ENCODE data around the gene RMC1.
"Not testable (repeated sequence)": the region's sequence is repeated elsewhere in the genome, so short reads cannot be mapped to it uniquely, and the experiment has no call there.

The RMC1 gene

DNA sequence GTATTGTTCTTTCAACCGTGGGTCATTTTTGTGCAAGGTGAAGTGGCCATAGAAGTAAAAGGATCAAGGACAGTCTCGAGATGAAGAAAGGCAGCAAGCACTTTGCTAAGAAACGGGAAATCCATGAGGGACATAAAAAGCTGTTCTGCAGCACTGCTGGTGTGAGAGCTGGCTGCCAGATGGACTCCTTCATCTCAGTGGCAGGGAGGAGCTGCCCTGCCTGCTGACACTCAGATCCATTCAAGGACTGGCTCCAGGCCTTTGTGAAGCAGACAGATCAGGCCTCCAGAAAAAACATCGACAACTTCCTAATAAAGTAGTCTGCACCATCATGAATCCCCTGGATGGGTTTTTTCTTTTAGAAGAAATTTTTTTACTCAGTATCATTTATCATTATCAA is 29.5 kb downstream of the RMC1 start:
- no peak for DNase-seq (ENCODE audit: low spot score)

- DNase-seq (ENCODE audit: low spot score) = no peak
Measured at GRCh38 chr18:23534276-23534675, 31.0 kb downstream of the RMC1 start.

- no peak for DNase-seq (ENCODE audit: low spot score)
Measured at GRCh38 chr18:23536204-23536603, 32.9 kb downstream of the RMC1 start.

- no peak for DNase-seq (ENCODE audit: low spot score)
Measured at GRCh38 chr18:23537274-23537673, 34.0 kb downstream of the RMC1 start.

- no peak for DNase-seq (ENCODE audit: low spot score)
Measured at GRCh38 chr18:23538001-23538400, 34.7 kb downstream of the RMC1 start.

GRCh38 chr18:23538870-23539269 is 35.6 kb downstream of the RMC1 start:
- no peak for DNase-seq (ENCODE audit: low spot score)

DNA sequence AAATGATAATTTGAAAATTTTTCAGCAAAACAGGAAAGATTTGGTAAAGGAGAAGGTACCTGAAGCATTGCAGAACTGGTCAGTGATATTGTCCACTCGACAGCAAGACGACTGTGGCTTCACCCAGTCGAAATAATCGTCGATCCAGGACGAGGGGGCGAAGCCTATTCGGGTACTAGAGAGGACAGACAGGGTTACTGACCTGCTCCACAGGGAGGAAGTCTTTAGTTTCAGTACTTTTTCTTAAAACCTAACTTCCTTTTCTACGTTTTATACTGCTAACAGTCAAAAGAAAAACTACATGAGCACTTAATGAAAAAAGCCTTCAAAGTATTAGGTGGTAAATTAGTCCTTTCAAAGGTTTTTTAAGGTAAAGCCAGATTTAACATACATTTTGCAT is 36.0 kb downstream of the RMC1 start:
- no peak for DNase-seq (ENCODE audit: low spot score)

- no peak for DNase-seq (ENCODE audit: low spot score)
Measured at GRCh38 chr18:23539911-23540525, 36.7 kb downstream of the RMC1 start.

- no peak for DNase-seq (ENCODE audit: low spot score)
Measured at GRCh38 chr18:23540867-23541266, 37.6 kb downstream of the RMC1 start.

DNA sequence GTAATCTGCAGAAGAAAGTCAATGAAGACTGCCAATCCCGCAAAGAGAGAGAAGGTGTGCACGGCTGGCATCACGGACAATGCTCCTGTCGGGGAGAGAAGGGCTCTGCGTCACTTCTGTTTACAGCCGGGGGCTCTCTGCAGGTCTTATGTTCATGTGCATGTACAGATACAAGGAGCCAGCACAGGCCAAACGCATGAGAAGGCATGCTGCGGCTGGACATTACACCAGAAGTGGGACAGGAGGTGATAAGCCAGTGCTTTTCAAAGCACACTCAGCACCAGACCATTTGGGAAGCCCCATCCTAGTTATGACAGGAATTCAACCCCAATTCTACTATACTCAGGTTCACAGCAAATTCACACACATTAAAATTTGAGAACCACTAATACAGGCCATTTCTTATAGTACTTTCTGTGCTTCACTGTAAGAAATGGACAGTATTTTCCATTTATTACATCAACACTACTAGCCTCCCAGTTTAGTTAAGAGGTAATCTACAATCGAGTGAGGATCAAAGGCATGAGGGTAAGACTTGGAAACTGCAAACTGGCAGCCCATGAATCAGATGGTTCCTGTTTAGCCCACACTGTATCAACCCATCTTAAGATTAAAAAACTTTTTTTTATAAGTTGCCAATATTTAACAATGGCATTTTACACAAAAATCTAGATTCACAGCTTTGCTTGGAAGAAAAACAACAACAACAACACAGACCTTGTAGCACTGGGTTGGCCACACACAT is 38.2 kb downstream of the RMC1 start:
- DNase-seq (ENCODE audit: low spot score) = no peak

GRCh38 chr18:23542461-23542860 is 39.1 kb downstream of the RMC1 start:
- DNase-seq (ENCODE audit: low spot score) = no peak

- DNase-seq (ENCODE audit: low spot score) = no peak
Measured at GRCh38 chr18:23545247-23545789, 42.0 kb downstream of the RMC1 start.

- DNase-seq (ENCODE audit: low spot score) = no peak
Measured at GRCh38 chr18:23547306-23547705, 44.0 kb downstream of the RMC1 start.

- no peak for DNase-seq (ENCODE audit: low spot score)
Measured at GRCh38 chr18:23547846-23548245, 44.5 kb downstream of the RMC1 start.

DNA sequence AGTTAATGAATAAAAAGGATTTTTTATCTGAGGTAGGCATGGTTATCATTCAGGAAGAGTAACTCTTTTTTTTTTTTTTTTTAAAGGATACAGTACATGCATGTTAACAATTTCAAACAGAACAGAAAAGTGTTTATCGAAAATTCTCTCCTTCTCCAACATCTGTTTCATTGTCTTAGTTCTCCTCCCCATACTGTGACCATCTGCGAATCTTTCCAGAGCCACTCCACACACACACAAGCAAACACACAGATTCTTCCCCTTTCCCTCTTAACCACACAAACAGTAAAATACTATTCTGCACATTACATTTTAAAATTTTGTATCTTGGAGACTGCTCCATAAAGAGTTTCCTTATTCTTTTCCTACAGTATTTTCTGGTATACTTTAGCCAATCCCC is 45.0 kb downstream of the RMC1 start:
- no peak for DNase-seq (ENCODE audit: low spot score)

GRCh38 chr18:23548719-23549118 is 45.4 kb downstream of the RMC1 start:
- DNase-seq (ENCODE audit: low spot score) = no peak

DNA sequence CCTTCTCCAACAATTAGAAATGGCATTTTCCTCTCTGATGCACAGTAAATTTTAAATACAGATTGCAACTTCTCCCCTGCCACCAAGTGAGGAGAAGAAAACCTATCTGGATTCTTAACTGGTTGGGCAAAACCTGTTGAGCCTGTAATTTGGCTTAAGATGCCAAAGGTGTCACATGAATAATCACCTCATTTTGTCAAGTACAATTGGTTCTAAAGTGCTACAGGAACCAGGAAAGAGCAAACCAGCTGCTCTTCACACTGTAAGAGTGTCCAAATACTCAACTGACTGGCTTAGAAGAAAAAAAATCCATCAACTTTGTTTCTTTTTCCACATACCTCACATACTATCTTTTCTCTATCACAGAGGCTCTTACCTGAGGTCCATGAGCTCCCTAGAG is 47.6 kb downstream of the RMC1 start:
- no peak for DNase-seq (ENCODE audit: low spot score)

DNA sequence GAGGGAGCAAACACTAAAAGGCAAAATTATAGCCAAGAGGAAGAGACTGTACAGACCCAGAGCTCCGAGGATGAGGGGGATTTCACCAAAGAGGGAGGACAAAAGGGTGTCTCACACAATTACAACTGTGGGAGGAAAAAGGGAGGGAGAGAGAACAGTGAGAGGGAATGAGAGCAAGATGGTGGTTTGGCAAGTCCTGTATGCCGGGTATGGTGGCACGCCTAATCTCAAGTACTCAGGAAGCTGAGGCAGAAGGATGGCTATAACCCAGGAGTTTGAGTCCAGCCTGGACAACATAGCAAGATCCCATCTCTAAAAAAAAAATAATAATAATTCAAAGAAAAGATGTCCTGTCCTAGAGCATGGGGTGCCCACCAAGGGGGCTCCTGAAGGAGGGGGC is 48.7 kb downstream of the RMC1 start:
- no peak for DNase-seq (ENCODE audit: low spot score)

GRCh38 chr18:23552505-23552904 is 49.2 kb downstream of the RMC1 start:
- no peak for DNase-seq (ENCODE audit: low spot score)

DNA sequence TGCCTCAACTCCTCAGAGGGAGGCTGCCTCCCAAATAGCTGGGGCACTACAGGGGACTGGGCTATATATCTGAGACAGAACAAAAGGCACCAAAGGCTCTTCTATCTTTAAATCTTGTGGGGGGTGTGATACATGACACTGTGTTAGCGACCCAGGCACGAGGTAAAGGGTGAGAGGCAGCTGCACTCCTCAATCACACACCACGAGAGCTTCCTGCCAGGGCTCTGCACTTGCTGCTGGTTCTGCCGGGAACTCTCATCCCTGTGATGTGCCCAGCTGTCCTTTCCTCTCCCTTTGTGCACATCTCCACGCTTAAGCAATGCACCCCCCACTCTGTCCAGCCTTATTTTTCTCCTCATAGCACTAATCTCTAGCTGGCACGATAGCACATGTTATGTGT is 50.6 kb downstream of the RMC1 start:
- DNase-seq (ENCODE audit: low spot score) = no peak

- peak; percentile 46 for DNase-seq (ENCODE audit: low spot score)
Measured at GRCh38 chr18:23556145-23556780, 53.0 kb downstream of the RMC1 start.

DNA sequence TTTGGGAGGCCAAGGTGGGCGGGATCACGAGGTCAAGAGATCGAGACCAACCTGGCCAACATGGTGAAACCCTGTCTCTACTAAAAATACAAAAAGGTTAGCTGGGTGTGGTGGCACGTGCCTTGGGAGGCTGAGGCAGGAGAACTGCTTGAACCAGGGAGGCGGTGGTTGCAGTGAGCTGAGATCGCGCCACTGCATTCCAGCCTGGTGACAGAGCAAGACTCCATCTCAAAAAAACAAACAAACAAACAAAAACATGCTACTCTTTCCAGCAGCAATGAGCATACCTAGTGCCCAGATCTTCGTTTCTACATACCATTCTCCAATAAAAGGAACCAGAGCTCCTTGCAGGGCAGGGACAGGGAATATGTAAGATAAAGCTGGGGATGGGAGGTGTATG is 54.2 kb downstream of the RMC1 start:
- not testable (repeated sequence) for DNase-seq (ENCODE audit: low spot score)

DNA sequence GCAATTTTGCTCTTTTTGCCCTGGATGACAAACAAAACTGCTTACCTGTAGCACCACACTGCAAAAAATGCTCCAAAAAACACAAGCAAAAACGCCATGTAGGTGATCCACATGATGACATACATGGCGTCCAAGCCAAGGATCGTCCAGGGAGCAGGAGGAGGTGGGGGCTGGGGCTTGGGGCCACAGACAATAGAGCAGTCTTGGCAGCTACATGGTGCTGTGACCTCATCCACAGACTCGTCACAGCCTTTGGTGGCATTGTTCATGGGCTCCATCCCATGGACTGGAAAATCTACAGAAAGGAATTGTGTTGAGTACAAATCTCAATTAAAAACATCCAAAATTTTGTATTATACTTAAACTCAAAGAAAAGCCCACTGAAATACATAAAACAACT is 56.9 kb downstream of the RMC1 start:
- DNase-seq (ENCODE audit: low spot score) = no peak

Measured in HuH-7.5 (cell line).